ENCODE measurements around the gene APC. TPM values are rescaled to one million over a fixed set of nuclear protein-coding genes. Genes with fewer than 3 reads are reported as not detected.
"Not testable (repeated sequence)": the region's sequence is repeated elsewhere in the genome, so short reads cannot be mapped to it uniquely, and the experiment has no call there.

APC gene
- polyA plus RNA-seq, 3 donors = 4.2 to 6.1 (median 5.7) TPM

GRCh38 chr5:112869948-112870347, 132.3 kb downstream of the APC start:
- no peak overlapping the region for H3K27ac ChIP-seq (ENCODE audit: low read depth, low read length)
- 93 to 98% (median 95%) methylated on average over 3 of the region's 3 CpGs for WGBS, 3 donors

GRCh38 chr5:112870966-112871365, 133.3 kb downstream of the APC start:
- H3K27ac ChIP-seq (ENCODE audit: low read depth, low read length) = no peak overlapping the region
- WGBS, 3 donors = 44 to 61% (median 55%) methylated on average over 3 of the region's 3 CpGs

DNA sequence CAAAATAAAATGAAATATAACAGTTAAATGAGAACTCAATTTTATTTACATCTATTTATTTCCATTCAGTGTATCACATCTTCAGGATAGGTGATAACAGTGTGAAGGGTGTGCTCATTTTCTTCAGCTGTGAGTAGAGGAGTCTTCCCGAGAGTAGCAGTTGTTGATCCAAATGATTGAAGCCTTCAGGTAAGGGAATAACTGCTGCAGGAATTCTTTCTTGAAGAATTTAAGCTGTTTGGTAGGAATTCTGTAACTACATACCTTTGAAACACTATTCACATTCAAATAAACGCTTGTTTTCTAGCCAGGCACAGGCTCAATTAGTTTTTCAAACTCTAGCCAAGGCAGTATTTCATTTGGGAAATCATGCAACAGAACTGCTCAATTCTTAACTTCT, 138.7 kb downstream of the APC start:
- 57 to 73% (median 63%) methylated on average over 2 of the region's 2 CpGs for whole genome bisulfite sequencing, 3 donors
- no peak overlapping the region for H3K27ac ChIP-seq (ENCODE audit: low read depth, low read length)

DNA sequence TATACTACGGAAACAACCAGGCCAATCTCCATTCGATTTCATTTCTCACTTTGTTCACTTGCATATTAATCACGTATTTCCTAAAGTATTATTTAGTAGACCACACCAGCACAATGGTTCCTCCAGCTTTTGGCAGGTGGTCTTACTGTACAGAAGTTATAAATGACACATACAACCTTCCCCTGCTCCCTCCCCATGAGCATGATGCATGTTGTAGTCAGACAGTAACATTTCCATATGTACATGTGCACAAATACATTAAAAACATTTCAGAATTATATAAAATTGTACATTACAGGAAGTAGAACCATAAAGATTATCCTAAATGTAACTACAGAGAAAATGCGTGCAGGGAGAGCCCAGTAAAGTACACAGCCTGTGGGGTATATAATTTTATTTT, 140.4 kb downstream of the APC start:
- 67 to 92% (median 68%) methylated on average over 4 of the region's 4 CpGs for WGBS, 3 donors
- no peak overlapping the region for H3K27ac ChIP-seq (ENCODE audit: low read depth, low read length)

- WGBS, 3 donors = 65 to 75% (median 73%) methylated on average over 4 of the region's 4 CpGs
- H3K27ac ChIP-seq (ENCODE audit: low read depth, low read length) = no peak overlapping the region
These were observed 141.1 kb downstream of the APC start for GRCh38 chr5:112878760-112879159.

GRCh38 chr5:112880219-112880964, 142.7 kb downstream of the APC start:
- WGBS, 3 donors = 63 to 98% (median 95%) methylated on average over 2 of the region's 2 CpGs
- no peak overlapping the region for H3K27ac ChIP-seq (ENCODE audit: low read depth, low read length)

DNA sequence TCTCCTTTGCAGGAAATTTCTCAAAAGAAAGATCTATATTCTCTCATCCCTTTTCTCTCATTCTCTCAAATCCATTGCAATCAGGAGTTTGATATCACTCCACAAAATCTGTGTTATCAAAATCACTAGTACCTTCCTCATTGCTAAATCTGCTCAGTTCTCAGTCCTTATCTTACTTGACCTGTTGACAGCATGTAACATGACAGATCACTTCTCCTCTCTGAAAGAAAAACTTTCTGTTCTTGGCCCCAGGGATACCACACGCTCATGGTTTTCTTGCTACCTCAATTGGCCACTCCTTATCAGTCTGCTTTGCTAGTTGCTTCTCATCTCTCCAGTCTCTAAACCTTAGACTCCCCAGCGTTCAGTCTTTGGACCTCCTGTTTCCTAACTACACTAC, 145.5 kb downstream of the APC start:
- 87 to 90% (median 89%) methylated on average over 2 of the region's 2 CpGs for WGBS, 3 donors
- H3K27ac ChIP-seq (ENCODE audit: low read depth, low read length) = no peak overlapping the region

DNA sequence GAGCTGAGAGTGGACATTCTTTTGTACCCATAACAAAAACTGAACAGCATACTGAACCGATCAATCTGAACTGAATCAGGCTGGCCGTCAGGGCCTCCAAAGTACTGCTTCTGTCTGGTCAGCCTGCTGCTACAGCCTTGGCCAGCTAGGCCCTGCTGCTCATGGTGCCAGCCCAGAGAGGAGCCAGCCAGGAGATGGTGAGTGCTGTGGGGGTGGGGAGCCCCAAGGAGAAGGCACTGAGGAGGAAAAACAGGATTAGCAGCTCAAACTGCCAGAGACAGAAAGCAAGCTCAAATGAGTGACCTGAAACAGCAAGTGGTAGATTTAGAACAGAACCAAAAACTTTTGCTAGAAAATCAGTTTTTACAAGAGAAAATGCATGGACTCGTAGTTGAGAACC, 147.3 kb downstream of the APC start:
- H3K27ac ChIP-seq (ENCODE audit: low read depth, low read length) = no peak overlapping the region
- 49 to 91% (median 81%) methylated on average over 3 of the region's 3 CpGs for WGBS, 3 donors

DNA sequence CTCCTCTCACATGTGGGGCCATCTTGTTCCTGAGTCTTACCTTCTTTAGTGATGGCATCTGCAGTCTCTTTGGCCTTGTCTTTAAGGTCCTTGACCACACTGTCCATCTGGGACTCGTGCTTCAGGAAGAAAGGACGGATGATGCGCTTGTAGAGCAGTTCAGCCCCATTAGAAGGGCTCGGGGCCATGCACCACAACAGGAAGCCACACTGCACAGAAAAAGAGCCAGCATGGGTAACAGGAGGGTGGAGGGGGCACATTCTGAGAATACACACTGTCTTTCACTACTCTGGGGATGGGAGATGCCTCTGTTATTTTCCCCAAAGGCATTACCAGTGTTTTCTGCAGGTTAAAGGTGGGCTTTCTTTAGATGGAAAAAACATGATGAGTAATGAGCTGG, 149.3 kb downstream of the APC start:
- 79 to 91% (median 83%) methylated on average over 4 of the region's 4 CpGs for WGBS, 3 donors
- no peak overlapping the region for H3K27ac ChIP-seq (ENCODE audit: low read depth, low read length)

DNA sequence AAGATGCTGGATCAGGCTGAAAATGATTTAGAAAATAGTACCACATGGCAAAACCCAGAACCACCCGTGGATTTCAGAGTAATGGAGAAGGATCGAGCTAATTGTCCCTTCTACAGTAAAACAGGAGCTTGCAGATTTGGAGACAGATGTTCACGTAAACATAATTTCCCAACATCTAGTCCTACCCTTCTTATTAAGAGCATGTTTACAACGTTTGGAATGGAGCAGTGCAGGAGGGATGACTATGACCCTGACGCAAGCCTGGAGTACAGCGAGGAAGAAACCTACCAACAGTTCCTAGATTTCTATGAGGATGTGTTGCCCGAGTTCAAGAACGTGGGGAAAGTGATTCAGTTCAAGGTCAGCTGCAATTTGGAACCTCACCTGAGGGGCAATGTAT, 154.4 kb downstream of the APC start:
- 77 to 89% (median 88%) methylated on average over 8 of the region's 8 CpGs for WGBS, 3 donors
- H3K27ac ChIP-seq (ENCODE audit: low read depth, low read length) = not testable (repeated sequence)

DNA sequence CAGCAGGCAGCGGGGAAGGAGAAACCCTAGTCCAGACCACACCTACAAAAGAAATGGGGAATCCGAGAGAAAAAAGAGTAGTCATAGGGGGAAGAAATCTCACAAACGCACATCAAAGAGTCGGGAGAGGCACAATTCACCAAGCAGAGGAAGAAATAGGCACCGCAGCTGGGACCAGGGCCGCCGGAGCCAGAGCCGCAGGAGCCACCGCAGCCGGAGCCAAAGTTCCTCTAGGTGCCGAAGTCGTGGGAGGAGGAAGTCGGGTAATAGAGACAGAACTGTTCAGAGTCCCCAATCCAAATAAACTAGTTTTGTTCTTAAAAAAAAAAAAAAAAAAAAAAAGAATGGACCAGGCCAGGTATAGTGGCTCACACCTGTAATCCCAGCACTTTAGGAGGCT, 155.1 kb downstream of the APC start:
- H3K27ac ChIP-seq (ENCODE audit: low read depth, low read length) = no peak overlapping the region
- 93 to 98% (median 95%) methylated on average over 13 of the region's 13 CpGs for WGBS, 3 donors

GRCh38 chr5:112895682-112896081, 158.0 kb downstream of the APC start:
- 58 to 83% (median 76%) methylated on average over 3 of the region's 3 CpGs for WGBS, 3 donors
- H3K27ac ChIP-seq (ENCODE audit: low read depth, low read length) = no peak overlapping the region

Other genes with a start within 250 kb of the APC start
- gene SRP19, start 123.4 kb downstream of the APC start, polyA plus RNA-seq = 10 to 100 TPM; 48.4 to 78.8 (median 71.6) TPM
- 10 to 100 TPM; 41.3 to 66.8 (median 57.5) TPM for gene REEP5, start 184.3 kb downstream of the APC start, polyA plus RNA-seq
- gene DCP2, start 238.9 kb downstream of the APC start, polyA plus RNA-seq = 10 to 100 TPM in 1 of 3 donors, 1 to 10 TPM in 2; 3.0 to 13.4 (median 7.6) TPM

Data from adipose tissue (tissue), 3 donors.